Activated CD4-positive, CD25-positive, alpha-beta regulatory T cell treated with anti-CD3 and anti-CD28 coated beads, Interleukin-2, amount 50 U/mL, for 16 hours (primary cell): ENCODE measurements around the gene PRSS33.

Experiments
- DNase-seq: peaks from one replicate; pipeline ENCODE4 v3.0.0-alpha.2; 2020; ENCODE audit warnings: low read depth, low spot score

PRSS33 gene

GRCh38 chr16:2820836-2821486, 33.6 kb upstream of the PRSS33 start:
- DNase-seq, result no peak

DNA sequence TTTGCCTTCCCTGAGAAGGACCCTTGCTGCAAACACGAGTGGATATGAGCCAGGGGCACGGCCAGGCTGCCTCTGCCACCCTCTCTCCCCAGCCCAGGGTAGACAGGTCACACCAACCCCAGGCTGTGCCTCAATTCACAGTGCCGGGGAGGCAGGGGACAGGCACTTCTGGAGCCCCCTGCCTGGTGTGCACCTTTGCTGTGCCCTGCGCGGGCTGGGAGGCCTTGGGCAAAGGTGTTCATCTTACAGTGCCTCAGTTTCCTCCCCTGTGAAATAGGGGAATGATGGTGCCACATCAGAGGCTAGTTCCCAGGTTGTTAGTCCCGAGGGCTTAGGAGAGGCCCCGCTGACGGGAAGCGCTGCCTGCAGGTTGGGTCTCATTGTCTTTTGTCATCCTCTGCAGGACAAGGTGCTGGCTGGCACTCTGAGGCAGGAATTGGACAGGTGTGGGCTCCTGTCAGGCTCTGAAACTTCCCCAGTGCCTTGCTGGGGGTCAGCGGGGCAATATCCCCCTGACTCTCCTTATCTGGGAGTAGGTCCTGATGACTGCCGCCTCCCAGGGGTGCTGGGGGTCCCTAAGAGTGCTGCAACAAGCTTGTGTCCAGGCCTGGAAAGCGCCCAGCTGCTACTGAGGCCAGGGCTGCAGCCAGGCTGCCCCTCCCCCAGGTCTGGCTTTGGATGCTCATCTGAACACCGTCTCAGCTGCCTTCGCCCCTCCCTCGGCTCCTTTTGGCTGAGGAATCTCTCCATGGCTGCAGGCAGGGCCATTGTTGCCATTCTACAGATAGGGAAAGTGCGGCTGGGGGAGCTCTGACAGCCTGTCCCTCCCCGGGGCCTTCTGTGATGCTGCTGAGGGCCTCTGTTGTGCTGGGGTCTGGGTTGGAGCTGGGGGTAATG, 32.8 kb upstream of the PRSS33 start:
- no peak for DNase-seq

- DNase-seq, result no peak
Observed at GRCh38 chr16:2819179-2819938, 32.0 kb upstream of the PRSS33 start.

- no peak for DNase-seq
Observed at GRCh38 chr16:2818272-2818876, 31.0 kb upstream of the PRSS33 start.

DNA sequence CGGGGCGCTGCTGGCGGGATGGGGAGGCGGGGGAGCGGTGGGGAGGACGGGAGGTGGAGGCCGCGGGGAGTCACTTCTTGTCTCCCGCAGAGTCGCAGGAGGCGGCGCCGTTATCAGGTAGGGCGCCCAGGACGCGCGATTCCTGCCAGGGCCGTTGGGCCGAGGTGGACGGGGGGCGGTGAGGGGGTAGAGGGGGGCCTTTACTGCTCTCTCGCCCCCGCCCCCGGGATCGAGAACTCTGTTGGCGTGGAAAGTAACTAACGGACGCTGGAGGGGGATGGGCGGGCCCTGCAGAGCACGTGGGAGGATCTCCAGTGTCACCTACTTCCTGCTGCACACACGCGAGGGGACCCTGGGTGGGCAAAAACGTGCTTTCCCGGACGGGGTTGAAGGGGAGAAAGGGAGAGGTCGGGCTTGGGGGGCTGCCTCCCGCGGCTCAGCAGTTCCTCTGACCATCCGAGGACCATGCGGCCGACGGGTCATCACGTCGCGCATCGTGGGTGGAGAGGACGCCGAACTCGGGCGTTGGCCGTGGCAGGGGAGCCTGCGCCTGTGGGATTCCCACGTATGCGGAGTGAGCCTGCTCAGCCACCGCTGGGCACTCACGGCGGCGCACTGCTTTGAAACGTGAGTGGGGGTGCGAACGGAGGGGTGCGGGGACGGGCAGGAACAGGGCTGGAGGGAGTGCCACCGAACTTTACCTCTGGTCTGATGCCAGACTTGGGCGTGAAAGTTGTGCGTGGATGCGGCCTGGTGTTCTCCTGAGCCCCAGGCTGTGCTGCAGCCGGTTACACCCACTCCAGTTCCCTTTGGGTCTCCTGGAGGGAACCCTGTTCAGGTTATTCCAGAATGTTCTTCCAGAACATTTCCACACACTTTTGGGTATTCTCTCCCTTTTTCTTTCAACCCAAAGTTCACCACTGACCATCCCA, 30.2 kb upstream of the PRSS33 start:
- no peak for DNase-seq

- no peak for DNase-seq
Observed at GRCh38 chr16:2816751-2817339, 29.5 kb upstream of the PRSS33 start, which contains the start of gene PRSS21. Gene PRSS21 (plus strand): TSS chr16:2817237. CDS start chr16:2817269, 32 bp downstream.

DNA sequence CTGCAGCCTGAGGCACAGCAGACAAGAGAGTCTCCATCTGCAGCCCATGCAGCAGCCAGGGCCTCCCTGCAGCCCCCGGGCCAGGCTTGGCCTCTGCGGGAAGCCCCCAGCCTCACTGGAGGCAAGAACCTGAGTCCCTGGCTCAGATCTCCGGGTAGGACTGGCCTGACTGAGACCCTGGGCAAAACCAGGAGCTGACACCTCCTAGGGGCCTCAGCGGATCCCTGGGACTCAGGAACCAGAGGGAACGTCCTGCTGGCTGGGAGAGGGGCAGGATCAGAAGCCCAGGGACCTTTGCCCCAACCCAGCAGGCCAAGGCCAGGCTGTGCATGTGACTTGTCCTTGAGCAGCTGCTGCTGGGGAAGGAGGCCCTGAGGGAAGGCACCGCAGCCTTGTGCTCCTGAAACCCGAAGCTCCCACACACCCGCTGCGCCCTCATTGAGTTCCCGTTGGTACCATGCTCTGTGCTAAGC, 28.0 kb upstream of the PRSS33 start:
- no peak for DNase-seq

GRCh38 chr16:2814551-2815298, 27.4 kb upstream of the PRSS33 start:
- no peak for DNase-seq

DNA sequence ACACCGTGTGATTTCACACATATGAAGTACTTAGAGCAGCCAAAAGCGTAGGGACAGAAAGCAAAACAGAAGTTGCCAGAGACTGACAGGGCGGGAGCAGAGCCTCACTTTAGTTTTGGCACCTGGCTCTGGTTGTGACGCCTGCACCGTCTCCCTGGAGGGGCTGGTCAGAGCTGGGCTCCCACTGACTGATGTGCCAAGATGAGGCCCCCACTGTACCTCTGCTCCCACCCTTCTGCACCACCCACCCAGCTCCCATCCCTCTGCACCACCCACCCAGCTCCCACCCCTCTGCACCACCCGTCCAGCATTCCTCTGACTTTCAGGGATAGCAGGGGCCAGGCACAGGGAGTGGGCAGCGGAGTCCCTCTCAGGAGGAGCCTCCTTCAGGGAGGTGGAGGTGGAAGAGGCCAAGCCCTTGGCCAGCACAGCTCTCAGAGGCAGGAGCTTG, 26.4 kb upstream of the PRSS33 start:
- no peak for DNase-seq

GRCh38 chr16:2811703-2812471, 24.5 kb upstream of the PRSS33 start:
- no peak for DNase-seq

GRCh38 chr16:2810651-2811050, 23.3 kb upstream of the PRSS33 start:
- DNase-seq, result no peak

DNA sequence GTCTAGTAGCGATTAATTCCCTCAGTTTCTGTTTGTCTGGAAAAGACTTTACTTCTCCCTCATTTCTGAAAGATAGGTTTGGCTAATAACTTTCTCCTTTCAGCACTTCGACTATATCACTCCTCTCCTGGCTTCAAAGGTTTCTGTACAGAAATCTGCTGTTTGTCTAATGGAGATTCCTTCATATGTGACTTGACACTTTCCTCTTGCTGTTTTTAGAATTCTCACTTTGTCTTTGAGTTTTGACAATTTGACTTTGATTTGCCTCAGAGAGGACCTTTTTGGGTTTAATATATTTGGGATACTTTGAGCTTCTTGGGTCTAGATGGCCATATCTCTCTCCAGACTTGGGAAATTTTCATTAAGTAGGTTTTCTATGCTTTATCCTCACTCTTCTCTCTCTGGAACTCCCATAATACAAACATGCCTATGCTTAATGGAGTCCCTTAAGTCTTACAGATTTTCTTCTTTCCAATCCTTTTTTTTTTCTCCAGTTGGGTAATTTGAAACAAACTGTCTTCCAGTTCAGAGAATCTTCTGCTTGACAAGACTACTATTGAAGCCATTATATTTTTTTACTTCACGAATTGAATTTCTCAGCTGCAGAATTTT, 21.9 kb upstream of the PRSS33 start:
- DNase-seq, result no peak

GRCh38 chr16:2808181-2808580, 20.8 kb upstream of the PRSS33 start:
- DNase-seq, result no peak

DNA sequence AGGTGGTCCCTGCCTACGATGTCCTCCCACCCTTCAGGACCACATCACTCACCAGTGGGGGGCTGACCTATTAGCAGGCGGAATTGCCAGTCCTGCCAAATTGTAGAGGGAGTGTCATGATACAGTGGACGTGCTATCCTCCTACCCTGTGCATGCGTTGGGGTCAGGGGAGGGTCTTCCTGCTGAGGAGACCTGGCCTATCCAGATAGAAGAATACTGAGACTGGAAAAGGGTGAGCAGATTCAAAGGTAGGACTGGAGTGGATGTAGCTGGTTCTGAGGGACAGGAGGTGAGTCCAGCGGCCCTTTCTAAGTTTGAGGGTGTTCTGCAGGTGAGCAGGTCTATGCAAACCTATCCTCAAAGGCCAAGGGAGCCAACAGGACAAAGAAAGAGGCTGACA, 18.9 kb upstream of the PRSS33 start:
- DNase-seq, result no peak

DNA sequence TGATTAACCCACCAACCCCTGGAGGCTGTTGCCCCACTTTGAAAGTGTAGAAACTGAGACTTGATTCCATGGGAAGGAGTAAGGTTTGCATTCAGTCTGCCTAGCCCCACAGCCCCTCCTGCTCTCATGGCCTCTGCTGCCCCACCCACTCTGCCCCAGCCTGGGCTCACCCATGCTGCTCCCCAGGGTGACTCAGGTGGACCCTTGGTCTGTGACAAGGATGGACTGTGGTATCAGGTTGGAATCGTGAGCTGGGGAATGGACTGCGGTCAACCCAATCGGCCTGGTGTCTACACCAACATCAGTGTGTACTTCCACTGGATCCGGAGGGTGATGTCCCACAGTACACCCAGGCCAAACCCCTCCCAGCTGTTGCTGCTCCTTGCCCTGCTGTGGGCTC, 17.4 kb upstream of the PRSS33 start:
- DNase-seq, result no peak

- no peak for DNase-seq
Observed at GRCh38 chr16:2803545-2804195, 16.3 kb upstream of the PRSS33 start.

DNA sequence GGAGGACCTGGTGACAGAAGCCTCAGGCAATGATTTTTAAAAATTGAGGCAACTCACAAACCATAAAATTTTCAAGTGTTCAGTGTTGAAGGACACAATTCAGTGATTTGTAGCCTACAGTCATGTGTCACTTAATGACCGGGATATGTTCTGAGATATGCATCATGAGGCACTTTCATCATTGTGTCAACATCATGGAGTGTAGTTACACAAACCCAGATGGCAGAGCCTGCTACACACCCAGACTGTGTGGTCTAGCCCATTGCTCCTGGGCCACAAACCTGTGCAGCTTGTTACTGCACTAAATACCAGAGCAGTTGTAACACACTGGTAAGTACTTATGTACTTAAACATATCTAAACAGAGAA, 12.5 kb upstream of the PRSS33 start:
- DNase-seq, result no peak
